A549 (cell line): ENCODE results near the gene RNF217. TPM values are rescaled to one million over a fixed set of nuclear protein-coding genes. Genes with fewer than 3 reads are reported as not detected.

ENCODE experiments used
- ATAC-seq, 2 experiments: fragments of 200-7000 bp in 1 of 2; fragments of >200 bp in 1 of 2; cut with Nextera tagmentation in 1 of 2; cut with Tn5 transposase in 1 of 2; 3 replicates each; pipeline versions ENCODE4 v1.8.0 to v1.9.1; 2018 to 2020; ENCODE audit warnings: mild to moderate bottlenecking in 1 of 2, moderate library complexity in 1 of 2
- CTCF ChIA-PET: fragments of 300-600 bp; sonication (Branson Sonifier 250); formaldehyde crosslinking; extraction: SDS; loops from one replicate; lab custom pipeline; 2021; ENCODE audit warnings: antibody characterized with exemption, inconsistent platforms; lab: Yijun Ruan, JAX
- POLR2A ChIA-PET: fragments of 350-600 bp; formaldehyde crosslinking; extraction: SDS; loops from one replicate; lab custom pipeline; 2021; ENCODE audit warnings: antibody characterized with exemption, inconsistent platforms; lab: Yijun Ruan, JAX
- DNase-seq, 2 experiments: peaks; one replicate each; pipeline versions ENCODE4 v3.0.0 to v3.0.0-alpha.2; 2011 to 2016; ENCODE audit warnings: low read depth in 1 of 2, low spot score in 1 of 2
- FAIRE-seq: peaks from 2 replicates; lab custom pipeline; 2011; peaks lifted over from hg19 to GRCh38; lab: Jason Lieb, UNC
- H3K27ac ChIP-seq, 2 experiments: fragments of >200 bp; sonication (Bioruptor Twin); formaldehyde crosslinking; 3 replicates each; pipeline ENCODE4 v1.5.1; 2016 to 2017
- H3K4me1 ChIP-seq: fragments of >200 bp; sonication (Bioruptor Twin); formaldehyde crosslinking; 3 replicates; pipeline ENCODE4 v1.6.1; 2016
- H3K4me2 ChIP-seq: fragments of >200 bp; sonication (Bioruptor Twin); formaldehyde crosslinking; 3 replicates; pipeline ENCODE4 v1.6.1; 2016
- H3K4me3 ChIP-seq: fragments of >200 bp; sonication (Bioruptor Twin); formaldehyde crosslinking; 3 replicates; pipeline ENCODE4 v1.5.1; 2016
- H3K9me3 ChIP-seq: fragments of >200 bp; sonication (Bioruptor Twin); formaldehyde crosslinking; 3 replicates; pipeline ENCODE4 v1.6.1; 2016
- CHD4 ChIP-seq: fragments of 200-600 bp; sonication (generic); IDR thresholded peaks from 2 replicates; pipeline ENCODE4 v1.6.1; 2016; ENCODE audit warnings: antibody characterized with exemption, mild to moderate bottlenecking, borderline replicate concordance
- E2F6 ChIP-seq: IDR thresholded peaks from 2 replicates; pipeline ENCODE4 v1.6.1; 2012; ENCODE audit warnings: low read depth, borderline replicate concordance
- EHF ChIP-seq: fragments of 250-450 bp; sonication (Bioruptor Pico); IDR thresholded peaks from 2 replicates; pipeline ENCODE4 v1.5.0; 2020; ENCODE audit warnings: mild to moderate bottlenecking
- EP300 ChIP-seq, 2 experiments: fragments of >200 bp; sonication (Bioruptor Twin); formaldehyde crosslinking; IDR thresholded peaks; 2 replicates in 1 of 2; 3 replicates in 1 of 2; pipeline ENCODE4 v1.6.1; 2016 to 2017
- ESRRA ChIP-seq: fragments of 150-350 bp; IDR thresholded peaks from 2 replicates; pipeline ENCODE4 v1.6.1; 2014; ENCODE audit warnings: mild to moderate bottlenecking, low read length, borderline replicate concordance
- FOXS1 ChIP-seq: fragments of 250-450 bp; sonication (Bioruptor Pico); IDR thresholded peaks from 2 replicates; pipeline ENCODE4 v1.5.0; 2020; ENCODE audit warnings: mild to moderate bottlenecking, moderate library complexity
- GATA3 ChIP-seq: IDR thresholded peaks from 2 replicates; pipeline ENCODE4 v1.6.1; 2012; ENCODE audit warnings: borderline replicate concordance
- JUN ChIP-seq, 2 experiments: fragments of >200 bp; sonication (Bioruptor Twin); formaldehyde crosslinking; IDR thresholded peaks; 2 replicates in 1 of 2; 3 replicates in 1 of 2; pipeline ENCODE4 v1.6.1; 2016 to 2017
- JUNB ChIP-seq: fragments of >200 bp; sonication (Bioruptor Twin); formaldehyde crosslinking; IDR thresholded peaks from 2 replicates; pipeline ENCODE4 v1.6.1; 2016
- NFE2L2 ChIP-seq: fragments of 150-350 bp; conservative IDR thresholded peaks from 2 replicates; pipeline ENCODE4 v1.6.1; 2014; ENCODE audit warnings: low read length
- PBX3 ChIP-seq: IDR thresholded peaks from 2 replicates; pipeline ENCODE4 v1.6.1; 2012
- POLR2A ChIP-seq: IDR thresholded peaks from 2 replicates; pipeline ENCODE4 v1.6.1; 2012; ENCODE audit warnings: mild to moderate bottlenecking, low read length
- REST ChIP-seq: fragments of 200-600 bp; sonication (generic); IDR thresholded peaks from 2 replicates; pipeline ENCODE4 v1.6.1; 2016; ENCODE audit warnings: antibody characterized with exemption, mild to moderate bottlenecking, moderate library complexity
- SREBF2 ChIP-seq: fragments of 450-650 bp; IDR thresholded peaks from 2 replicates; pipeline ENCODE4 v1.6.1; 2014; ENCODE audit warnings: mild to moderate bottlenecking, moderate library complexity
- TP53 ChIP-seq: fragments of 250-450 bp; sonication (Bioruptor Pico); IDR thresholded peaks from 2 replicates; pipeline ENCODE4 v1.5.0; 2021; ENCODE audit warnings: mild to moderate bottlenecking, moderate library complexity
- USF2 ChIP-seq: fragments of 450-650 bp; IDR thresholded peaks from 2 replicates; pipeline ENCODE4 v1.6.1; 2014; ENCODE audit warnings: antibody characterized with exemption
- ZC3H11A ChIP-seq: fragments of 450-650 bp; IDR thresholded peaks from 2 replicates; pipeline ENCODE4 v1.6.1; 2014; ENCODE audit warnings: antibody characterized with exemption, mild to moderate bottlenecking
- ZSCAN20 ChIP-seq: fragments of 250-450 bp; sonication (Bioruptor Pico); IDR thresholded peaks from 2 replicates; pipeline ENCODE4 v1.8.0; 2022; ENCODE audit warnings: mild to moderate bottlenecking, moderate library complexity
- WGBS: methylation state at CpG from one replicate; pipeline ENCODE4 v1.1.6; 2017; ENCODE audit errors: missing lambda C conversion rate; 5-methylcytosine and 5-hydroxymethylcytosine counted together
- polyA plus RNA-seq, 4 experiments: library from polyadenylated mRNA; depleted of rRNA in 3 of 4; stranded (reverse); fragments of >200 nt; fragmentation: RNase III in 1 of 4; extraction: RNeasy Plus Mini Kit Qiagen cat#74134 plus additional on column Dnase treatment in 1 of 4; gene quantifications; 2 replicates in 3 of 4; 3 replicates in 1 of 4; pipeline ENCODE4 v1.2.3, GENCODE V29; 2011 to 2017
- TF ChIP-seq, protein P1 (sequence below): IDR thresholded peaks from 2 replicates; pipeline ENCODE4 v1.6.1; 2012

The RNF217 gene
- polyA plus RNA-seq, 2 of the 4 experiments (the other 2 are of a cell fraction): 5.7 to 20.0 TPM

DNA sequence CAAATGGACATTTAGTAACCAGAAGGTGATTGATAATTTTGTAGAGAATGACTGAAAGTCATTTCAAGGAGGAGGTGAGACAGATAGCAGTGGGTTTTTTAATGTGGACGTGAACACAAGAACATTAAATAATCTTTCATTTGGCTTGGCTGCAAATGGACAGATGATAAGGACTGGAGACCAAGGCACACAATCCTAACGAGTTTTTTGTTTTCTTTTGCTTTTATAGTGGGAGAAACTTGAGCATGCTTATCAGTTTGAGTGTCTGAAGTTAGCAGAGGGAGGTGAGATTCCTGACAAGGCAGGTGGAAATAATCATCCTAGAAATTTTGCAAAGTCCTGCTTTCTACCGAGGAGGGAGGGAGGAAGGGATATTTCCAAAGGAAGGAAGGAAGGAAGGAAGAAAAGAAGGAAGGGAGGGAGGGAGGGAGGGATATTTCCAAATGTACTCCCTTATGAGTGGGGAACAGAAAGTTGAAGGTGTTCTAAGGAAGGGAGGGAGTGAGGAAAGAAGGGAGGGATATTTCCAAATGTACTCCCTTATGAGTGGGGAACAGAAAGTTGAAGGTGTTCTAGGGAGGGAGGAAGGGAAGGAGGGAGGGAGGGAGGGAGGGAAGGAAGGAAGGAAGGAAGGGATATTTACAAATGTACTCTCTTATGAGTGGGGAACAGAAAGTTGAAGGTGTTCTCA is 63.1 kb downstream of the RNF217 start:
- Histone ChIP-seq H3K9me3 (no peaks in the 10 kb centered on the region), H3K27ac (no peak overlapping the region), H3K4me1 (0 out of 3 replicates have a peak, but pooled peaks cover 8% of the 10 kb centered on the region), H3K4me3 (no peak overlapping the region), H3K4me2 (no peak overlapping the region)
- FAIRE-seq: no peak
- DNase-seq: no peak
- no peak for TF ChIP-seq GATA3
- TF ChIP-seq TP53: no peak
- TF ChIP-seq JUN (IDR thresholded peaks at IDR 0.05): no peak
- ChIA-PET POLR2A (no interaction called here), CTCF (no interaction called here)
- WGBS: 63% methylated on average over 3 of the region's 3 CpGs
- no peak for ATAC-seq

- no peak for FAIRE-seq
- ATAC-seq: no peak
- POLR2A ChIA-PET: no interaction called here
- TF ChIP-seq JUNB (no peak), POLR2A (no peak), EHF (no peak), JUN (IDR thresholded peaks at IDR 0.05) (no peak), ZSCAN20 (CRISPR knock-in tag) (no peak), USF2 (no peak), ZC3H11A (no peak), SREBF2 (no peak), E2F6 (no peak), ESRRA (no peak), NFE2L2 (no peak), CHD4 (no peak), PBX3 (no peak), REST (no peak), EP300 (IDR thresholded peaks at IDR 0.05) (no peak), FOXS1 (CRISPR knock-in tag) (no peak)
- TF ChIP-seq, protein P1, sequence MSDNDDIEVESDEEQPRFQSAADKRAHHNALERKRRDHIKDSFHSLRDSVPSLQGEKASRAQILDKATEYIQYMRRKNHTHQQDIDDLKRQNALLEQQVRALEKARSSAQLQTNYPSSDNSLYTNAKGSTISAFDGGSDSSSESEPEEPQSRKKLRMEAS: no peak
- TF ChIP-seq, all 56 proteins: peak for 0
- Histone ChIP-seq H3K4me2 (no peak overlapping the region), H3K27ac (no peak overlapping the region), H3K4me3 (no peak overlapping the region), H3K4me1 (0 out of 3 replicates have a peak, but pooled peaks cover 5% of the 10 kb centered on the region), H3K9me3 (no peaks in the 10 kb centered on the region)
- 75% methylated on average over 3 of the region's 3 CpGs for WGBS
- no peak for DNase-seq
- CTCF ChIA-PET: no interaction called here
Observed at GRCh38 chr6:125027287-125027686, 65.0 kb downstream of the RNF217 start.
